ENCODE measurements around the gene NBEA.

DNA sequence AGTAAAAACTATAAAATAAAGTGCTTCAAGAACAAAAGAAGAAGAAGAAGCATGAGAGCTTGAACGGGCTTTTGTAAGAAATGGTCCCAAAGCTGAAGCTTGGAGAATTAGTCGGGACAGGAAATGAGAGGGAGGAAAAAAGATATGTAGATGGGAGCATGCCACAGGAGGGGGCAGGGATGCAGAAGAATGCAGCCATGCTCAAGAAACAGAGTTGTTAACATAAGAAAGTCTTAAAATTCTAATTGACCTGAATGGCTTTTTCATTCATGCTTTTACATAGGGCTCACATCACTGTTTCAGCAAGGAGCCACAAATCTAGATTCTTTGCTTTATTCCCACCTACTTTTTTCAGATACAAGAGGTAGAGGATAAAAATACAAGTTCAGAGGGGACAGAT is 27.7 kb upstream of the NBEA start:
- TF ChIP-seq ATF2 (tag by site-specific recombination; IDR thresholded peaks at IDR 0.05; ENCODE audit: low read depth) (no peak), ZNF138 (tag by site-specific recombination; IDR thresholded peaks at IDR 0.05; ENCODE audit: borderline replicate concordance) (no peak), ZBTB7A (tag by site-specific recombination; IDR thresholded peaks at IDR 0.05; ENCODE audit: low read depth) (no peak), ZNF155 (tag by site-specific recombination; IDR thresholded peaks at IDR 0.05) (no peak), ZNF133 (tag by site-specific recombination; IDR thresholded peaks at IDR 0.05) (no peak), ZNF629 (tag by site-specific recombination; IDR thresholded peaks at IDR 0.05) (no peak), ZNF792 (tag by site-specific recombination; IDR thresholded peaks at IDR 0.05) (no peak), ZFP69B (tag by site-specific recombination; IDR thresholded peaks at IDR 0.05) (no peak), ZNF664 (tag by site-specific recombination; IDR thresholded peaks at IDR 0.05) (no peak), ZNF18 (tag by site-specific recombination; IDR thresholded peaks at IDR 0.05) (no peak), ZNF398 (tag by site-specific recombination; IDR thresholded peaks at IDR 0.05) (no peak)
- TF ChIP-seq, protein P1, sequence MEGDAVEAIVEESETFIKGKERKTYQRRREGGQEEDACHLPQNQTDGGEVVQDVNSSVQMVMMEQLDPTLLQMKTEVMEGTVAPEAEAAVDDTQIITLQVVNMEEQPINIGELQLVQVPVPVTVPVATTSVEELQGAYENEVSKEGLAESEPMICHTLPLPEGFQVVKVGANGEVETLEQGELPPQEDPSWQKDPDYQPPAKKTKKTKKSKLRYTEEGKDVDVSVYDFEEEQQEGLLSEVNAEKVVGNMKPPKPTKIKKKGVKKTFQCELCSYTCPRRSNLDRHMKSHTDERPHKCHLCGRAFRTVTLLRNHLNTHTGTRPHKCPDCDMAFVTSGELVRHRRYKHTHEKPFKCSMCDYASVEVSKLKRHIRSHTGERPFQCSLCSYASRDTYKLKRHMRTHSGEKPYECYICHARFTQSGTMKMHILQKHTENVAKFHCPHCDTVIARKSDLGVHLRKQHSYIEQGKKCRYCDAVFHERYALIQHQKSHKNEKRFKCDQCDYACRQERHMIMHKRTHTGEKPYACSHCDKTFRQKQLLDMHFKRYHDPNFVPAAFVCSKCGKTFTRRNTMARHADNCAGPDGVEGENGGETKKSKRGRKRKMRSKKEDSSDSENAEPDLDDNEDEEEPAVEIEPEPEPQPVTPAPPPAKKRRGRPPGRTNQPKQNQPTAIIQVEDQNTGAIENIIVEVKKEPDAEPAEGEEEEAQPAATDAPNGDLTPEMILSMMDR (tag by site-specific recombination; IDR thresholded peaks at IDR 0.05): no peak
